ENCODE data around the gene KDELR3.

Gene KDELR3

DNA sequence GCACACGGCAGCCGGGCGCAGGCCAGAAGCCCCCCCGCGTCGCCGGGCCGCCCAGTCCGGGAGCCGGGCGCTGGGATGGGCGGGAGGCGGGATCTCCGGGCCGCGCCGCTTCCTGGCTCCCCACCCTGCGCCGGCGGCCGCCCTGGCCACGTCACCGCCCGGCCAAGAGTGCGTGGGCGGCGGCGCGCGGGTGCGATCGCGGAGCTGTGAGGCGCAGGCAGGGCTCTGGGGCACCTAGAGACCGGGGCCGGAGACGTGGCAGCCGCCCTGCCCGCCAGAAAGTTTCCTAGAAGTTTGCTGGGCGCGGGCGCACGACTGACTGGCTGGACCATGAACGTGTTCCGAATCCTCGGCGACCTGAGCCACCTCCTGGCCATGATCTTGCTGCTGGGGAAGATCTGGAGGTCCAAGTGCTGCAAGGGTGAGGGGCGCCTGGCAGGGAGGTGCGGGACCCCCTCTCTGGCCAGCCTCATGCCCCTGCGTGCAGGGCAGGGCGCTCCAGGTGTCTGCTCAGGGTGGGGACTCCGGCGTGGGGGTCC is at the start of gene KDELR3:
Gene KDELR3 (plus strand): TSS at position 193 of the 539 bp plus-strand sequence. CDS start 138 bp downstream, at position 331.
- no peak for DNase-seq

DNA sequence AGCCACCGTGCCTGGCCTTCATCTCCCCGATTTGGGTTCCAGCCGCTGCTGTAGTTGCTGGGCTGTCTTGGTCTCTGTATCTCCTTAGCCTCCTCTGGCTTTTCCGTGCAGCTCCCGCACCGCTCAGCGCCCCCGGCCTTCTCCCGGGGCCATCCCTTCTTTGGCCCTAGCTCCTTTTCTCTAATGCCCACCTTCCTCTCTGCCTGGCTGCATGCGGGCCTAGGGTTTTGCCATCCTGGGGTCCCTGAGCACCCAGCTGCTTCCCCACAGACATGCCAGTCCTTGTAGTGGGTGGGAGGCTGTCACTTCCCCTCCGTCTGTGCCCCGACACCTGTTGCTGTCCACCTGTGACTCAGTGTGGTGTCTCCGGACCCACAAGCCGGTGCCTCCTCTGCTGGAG is 49.3 kb upstream of the KDELR3 start:
- DNase-seq: no peak

DNA sequence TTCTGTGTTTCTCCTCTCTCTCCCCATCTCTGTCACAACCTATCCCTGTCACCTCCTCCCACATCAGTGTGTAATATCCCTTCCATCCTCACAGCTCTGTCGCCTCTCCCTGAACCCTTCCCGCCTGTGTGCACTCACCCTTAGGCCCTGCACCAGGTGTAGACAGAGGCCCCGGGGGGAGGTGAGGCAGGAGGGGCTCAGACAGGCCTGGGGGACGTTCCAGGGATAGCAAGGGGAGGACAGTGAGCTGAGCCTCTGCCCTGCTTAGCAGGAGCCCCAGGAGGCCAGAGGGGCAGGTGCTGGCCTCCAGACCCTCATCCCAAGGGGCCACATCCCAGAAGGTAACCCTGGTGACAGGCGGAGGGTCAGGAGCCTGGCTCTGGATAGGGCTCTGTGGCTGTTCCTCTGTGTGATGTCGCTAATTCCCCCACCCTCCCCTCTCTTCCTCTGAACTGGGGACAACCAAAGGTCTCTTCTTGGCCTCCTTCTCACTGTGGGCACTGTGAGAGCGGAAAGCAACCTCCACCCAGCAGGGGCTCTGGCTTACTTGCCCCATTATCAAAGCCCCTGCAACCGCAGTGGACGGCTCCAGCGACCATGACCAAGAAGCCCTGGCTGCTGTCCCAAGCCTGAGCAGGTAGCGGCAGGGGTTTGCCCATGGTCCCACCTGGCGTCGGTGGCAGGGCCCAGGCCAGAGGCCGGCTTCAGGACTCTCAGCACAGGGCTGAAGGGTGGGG is 48.6 kb upstream of the KDELR3 start:
- DNase-seq: no peak

DNA sequence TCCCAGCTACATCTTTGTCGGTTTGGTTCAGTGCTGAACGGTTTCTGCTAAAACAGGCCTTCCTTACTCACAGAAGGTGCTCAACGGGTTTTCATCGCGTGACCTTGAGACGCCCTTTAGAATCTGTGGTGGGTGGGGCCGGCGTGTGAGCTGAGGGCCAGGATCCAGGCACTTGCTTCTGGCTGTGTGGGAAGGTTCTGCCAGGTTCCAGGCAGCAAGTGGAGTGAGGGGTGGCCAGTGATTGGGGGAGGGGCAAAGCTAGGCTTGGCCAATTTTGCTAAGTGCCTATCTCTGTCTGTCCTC is 48.1 kb upstream of the KDELR3 start:
- no peak for DNase-seq

DNA sequence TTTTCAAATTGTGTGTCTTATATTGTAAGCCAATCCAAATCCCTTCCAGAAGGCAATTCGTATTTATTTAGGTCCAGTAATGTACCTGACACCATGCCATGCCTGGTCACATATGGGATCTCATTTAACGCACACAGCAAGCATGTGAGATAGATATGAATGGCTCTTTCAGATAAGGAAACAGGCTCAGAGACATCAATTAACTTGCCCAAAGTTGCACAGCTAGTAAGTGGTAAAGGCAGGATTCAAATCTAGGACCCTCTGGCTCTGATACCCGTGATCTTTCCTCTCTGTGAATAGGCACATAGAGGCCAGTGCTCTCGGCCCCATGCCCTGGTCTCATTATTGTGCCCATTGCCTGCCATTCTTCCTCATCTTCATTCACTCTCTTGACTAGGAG is 47.2 kb upstream of the KDELR3 start:
- DNase-seq: no peak

DNA sequence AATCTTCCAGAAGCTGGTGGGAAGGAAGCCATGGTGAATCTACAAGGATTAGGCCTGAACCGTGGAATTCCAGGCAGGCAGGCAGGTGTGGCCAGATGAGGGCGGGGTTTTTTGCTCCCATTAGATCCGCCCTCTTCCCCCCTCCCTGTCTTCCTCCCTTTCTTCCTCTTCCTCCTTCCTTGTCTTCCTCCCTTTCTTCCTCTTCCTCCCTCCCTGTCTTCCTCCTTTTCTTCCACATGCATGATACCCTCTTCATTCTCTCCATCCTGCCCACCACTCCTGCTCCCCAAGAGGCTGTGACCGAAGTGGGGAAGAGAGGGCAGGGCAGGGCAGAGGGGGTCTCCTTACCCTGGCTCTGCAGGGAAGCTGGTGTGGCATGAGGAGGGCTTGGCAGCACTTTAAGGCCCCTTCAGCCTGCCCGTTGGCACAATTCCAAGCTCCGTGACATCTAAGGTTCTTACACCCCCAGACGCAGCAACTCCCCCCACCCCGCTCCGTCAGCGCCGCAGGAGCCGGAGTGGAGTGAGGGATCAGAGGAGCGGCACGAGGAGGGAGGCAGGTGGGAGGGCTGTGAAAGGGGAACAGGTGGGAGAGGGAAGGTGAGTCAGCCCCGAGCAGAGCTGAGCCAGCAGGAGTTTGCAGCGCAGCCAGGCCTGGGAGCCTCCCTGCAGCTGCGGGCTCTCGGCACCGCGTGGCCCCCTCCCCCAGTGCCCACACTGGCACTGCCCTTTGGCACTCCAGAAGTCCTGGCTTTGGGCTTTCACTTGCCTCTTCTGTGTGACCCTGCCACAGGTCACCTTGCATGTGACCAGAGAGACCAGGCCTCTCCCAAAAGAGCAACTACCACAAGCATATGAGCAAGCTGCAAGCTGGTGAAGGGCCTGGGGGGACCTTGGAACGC is 45.0 kb upstream of the KDELR3 start:
- DNase-seq: no peak

DNA sequence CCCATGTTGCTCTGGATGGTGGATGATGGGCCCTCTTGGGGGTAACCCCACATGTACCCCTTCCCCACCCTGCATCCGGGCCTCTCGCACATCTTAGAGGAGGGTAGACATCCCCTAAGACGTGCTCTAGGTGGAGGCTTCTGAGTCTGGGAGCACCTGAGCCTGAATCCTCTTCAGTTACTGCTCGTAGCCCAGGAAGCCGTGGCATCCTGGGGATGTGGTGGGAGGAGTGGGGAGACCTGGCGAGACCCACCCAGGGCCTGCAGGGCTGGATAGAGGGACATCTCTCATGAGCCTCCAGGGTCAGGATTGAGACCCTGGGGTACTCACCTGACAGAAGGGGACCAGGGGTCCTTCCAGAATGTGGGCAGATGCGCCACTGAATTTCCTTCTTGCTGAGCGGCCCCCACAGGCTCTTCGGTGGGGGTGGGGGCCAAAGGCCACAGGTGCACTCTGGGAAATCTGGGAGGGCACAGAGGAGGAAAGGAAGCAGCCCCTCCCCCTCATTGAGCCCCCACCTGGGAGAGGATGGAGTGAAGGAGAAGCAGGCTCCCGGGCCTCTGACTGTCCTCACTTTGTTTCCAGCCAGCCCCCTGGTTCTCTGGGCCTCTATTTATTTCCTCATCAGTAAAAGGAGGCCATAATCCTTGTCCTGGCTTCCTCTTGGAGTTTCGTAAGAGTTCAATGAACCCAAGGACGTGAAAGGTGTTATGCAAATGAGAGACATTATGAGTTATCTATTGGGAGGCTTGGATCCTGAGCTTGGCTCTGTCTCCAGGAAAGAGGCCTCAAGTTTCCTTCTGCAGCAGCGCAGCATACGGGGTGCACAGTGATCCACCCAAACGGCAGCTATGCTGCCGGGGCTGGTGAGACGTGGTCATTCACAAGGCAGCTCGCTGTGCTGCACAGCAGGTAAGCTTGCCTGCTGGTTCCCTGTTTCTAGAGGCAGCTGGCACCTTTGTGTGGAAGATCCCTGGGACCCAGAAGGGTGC is 44.1 kb upstream of the KDELR3 start:
- no peak for DNase-seq

DNA sequence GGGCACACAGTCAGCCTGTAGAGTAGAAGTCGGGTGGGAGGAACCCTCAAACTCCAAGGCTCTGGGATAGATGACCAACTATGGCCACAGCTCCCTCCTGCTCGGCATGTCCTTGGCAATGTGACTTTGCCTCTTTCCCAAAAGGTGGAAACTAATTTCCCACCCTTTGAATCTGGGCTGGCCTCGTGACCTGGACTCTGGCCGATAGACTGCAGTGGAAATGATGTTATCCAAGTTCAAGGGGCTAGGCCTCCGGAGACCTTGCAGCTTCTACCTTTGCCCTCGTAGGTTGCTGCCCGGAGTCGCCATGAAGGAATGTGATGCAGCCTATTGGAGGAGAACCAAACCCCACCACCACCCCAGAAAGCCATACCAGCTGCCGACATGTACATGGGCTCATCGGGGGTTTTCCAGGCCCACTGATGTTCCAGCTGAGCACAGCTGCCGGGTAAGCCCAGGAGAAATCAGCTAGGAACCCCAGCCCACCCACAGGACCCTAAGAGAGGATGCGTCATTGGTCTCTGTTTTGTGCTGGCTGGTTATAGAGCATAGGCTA is 43.3 kb upstream of the KDELR3 start:
- no peak for DNase-seq

DNA sequence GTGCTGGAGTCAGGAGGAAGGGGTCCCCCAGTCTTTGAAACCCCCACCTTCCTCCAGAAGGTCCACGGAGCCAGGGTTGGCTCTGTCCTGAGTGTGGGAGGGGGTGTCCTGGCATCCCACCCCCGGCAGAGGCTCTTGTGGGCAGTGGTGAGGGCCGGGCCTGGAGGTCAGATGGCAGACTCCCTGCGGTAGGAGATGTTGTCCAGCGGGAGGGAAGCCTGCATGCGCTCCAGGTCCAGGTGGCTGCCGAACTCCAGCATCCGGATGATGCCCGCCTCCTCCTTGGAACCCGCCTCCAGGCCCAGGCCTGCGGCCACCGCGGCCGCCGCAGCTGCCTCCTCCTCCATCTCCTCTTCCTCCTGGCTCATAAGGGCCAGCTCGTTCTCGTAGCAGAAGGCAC is 41.3 kb upstream of the KDELR3 start:
- DNase-seq: no peak

DNA sequence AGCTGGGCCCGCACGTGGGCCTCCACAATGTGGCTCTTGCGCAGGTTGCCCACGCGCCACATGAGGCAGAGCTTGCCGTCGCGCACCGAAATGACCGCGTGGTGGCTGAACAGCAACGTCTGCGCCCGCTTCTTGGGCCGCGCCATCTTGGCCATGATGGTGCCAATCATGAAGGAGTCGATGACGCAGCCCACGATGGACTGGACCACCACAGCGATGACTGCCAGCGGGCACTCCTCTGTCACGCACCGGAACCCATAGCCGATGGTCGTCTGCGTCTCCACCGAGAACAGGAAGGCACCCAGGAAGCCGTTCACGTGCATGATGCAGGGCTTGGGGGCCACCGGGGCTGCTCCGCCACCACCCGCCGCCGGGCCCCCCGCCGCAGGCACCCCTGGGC is 40.4 kb upstream of the KDELR3 start:
- DNase-seq: no peak

DNA sequence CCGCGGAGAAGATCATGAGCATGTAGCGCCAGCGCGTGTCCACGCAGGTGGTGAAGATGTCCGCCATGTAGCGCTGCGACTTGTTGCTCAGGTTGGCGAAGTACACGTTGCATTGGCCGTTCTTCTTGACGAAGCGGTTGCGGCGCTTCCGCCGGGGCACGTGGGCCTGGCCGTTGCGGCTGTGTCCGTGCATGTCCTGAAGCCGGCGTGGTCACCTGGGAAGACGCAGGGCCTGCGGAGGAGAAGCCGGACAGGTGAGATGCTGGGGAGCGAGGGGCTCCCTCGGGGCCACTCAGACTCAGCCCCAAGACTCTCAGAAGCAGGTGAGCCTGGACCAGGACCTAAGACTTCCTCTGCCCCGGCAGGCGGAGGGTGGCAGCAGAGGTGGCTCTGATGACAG is 40.0 kb upstream of the KDELR3 start:
- DNase-seq: no peak

DNA sequence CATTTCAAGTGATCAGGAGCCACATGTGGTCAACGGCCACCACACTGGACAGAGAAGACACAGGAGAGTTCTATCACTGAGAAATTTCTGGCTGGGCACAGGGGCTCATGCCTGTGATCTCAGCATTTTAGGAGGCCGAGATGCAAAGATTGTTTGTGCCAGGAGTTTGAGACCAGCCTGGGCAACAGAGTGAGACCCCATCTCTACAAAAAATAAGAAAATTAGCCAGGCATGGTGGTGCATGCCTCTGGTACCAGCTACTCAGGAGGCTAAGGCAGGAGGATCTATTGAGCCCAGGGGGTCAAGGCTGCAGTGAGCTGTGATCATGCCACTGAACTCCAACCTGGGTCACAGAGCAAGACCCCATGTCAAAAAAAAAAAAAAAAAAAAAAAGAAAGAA is 39.2 kb upstream of the KDELR3 start:
- no peak for DNase-seq

DNA sequence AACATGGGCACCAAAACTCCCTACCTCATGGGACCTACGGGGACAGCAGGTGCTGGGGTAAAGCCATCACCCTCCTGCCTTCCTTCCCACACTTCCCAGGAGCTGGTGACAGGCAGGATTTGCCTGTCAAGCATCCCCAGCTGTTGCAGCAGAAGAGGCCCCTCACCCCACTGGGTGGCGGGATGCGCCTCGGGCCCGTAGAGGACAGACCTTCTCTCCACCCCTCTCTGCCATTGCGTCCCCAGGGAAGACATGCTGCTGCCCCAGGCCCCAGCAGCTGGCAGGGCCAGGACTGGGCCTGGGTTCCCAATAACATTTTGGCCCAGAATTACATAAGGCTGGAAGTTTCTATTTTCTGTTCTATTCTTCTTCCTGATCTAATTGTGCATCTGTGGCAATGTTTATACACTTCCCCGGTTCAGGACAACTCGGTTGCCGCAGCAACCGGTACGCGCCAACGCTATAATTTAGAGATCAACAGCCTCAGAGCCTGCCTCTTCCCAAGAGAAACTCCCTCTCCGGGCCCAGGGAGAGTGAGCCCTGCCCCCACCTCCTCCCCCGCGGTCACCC is 38.3 kb upstream of the KDELR3 start:
- no peak for DNase-seq

DNA sequence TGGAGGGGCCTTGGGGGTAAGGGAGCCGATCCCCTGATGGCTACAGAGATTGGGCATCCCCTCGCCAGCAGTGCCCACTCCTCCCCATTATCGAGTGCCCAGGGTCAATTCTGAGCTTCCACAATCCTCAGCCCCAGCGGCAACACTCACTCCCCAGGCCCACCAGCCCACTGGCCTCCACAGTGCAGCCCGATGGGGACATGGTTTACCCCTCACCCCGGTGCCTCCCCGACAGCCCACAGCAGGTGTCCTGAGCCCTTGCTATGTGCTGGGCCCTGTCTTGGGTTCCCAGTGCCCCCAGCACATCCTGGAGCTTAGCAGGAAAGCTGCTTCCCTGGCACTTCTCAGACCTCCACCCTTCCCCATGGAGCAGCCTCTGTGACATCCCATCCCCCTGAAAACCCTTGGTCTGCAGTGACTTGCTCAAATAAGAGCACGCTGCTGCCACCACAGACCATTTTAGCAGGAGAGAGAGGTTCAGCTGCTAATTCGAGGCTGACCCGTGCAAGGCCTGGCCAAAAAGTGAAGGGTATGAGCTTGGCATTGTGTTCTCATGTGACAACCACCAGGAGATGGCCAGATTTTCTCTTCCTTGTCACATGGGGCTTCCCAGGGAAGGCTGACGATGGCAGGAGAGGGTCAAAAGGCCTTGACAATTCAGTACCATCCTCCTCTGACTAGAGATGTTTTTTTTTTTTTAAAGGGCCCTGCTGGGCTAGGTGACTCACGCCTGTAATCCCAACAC is 36.5 kb upstream of the KDELR3 start:
- no peak for DNase-seq

DNA sequence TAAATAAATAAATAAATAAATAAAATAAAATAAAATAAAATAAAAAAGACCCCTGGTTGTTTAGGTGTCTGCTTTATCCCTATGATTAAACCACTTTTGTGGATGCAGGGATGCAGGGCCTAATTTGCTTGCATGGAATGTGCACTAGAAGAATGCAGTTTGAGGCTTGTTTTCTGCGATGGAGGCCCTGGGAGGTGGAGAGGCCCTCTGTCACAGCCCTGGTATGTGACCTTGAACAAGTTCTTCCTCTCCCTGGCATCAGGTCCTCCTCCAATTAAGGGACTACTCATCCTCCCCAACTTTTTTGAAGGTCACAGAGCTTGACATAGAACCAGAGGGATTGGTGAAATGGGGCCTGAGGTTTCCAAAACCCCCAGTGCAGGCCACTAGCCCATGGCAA is 35.6 kb upstream of the KDELR3 start:
- DNase-seq: no peak

DNA sequence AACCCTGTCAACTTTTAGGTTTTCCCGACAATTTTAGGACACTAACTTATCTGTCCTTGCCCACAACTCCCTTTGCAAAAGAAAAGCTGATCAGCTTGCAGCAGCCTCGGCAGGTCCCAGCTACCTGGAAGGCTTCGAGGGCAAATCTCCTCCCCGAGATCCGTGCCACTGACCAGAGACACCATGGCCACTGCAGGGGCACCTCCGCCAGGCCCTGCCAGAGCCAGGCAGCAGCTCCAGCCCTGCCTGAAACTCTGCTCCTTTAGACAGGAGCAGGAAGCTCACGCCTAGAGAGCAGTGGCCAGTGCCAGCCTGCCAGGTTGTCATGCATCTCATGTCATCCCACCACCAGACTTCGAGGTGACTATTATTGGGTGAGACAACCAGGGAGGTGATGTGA is 34.0 kb upstream of the KDELR3 start:
- DNase-seq: no peak

DNA sequence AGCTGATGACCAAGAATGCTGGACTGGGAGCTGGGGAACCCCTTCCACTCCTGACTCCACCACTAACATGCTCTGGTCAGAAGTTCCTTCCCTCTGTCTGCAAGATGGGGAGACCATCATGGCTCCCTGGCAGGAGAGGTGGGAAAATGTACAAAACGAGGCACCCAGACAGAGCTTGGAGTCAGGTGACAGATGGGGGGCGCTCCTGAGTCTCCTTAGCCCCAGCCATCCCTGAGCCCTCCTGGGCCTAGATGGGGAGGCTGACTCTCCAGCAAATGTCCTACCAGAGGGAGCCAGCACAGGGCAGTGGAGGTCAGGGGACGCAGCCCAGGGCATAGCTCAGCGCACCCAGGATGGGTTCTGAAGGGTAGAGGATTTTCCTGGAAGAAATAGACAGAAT is 32.9 kb upstream of the KDELR3 start:
- DNase-seq: no peak

DNA sequence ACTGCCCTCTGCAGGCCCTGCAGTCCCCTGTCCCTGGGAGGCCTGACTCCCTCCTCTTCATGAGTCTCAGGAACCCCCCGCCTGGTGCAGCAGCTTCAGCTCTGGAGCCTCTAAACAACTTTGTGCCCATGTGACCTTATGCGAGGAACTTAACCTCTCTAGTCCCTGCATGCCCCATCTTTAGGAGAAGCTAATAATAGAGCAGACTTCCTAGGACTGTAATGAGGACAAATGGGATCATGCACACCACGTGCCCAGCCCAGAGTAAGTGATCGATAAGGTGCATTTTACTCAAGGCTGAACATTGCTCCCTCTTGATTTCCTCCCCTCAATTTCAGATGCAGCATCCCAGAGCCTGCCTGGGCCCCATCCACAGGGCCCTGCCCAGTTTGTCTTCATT is 31.9 kb upstream of the KDELR3 start:
- DNase-seq: no peak

DNA sequence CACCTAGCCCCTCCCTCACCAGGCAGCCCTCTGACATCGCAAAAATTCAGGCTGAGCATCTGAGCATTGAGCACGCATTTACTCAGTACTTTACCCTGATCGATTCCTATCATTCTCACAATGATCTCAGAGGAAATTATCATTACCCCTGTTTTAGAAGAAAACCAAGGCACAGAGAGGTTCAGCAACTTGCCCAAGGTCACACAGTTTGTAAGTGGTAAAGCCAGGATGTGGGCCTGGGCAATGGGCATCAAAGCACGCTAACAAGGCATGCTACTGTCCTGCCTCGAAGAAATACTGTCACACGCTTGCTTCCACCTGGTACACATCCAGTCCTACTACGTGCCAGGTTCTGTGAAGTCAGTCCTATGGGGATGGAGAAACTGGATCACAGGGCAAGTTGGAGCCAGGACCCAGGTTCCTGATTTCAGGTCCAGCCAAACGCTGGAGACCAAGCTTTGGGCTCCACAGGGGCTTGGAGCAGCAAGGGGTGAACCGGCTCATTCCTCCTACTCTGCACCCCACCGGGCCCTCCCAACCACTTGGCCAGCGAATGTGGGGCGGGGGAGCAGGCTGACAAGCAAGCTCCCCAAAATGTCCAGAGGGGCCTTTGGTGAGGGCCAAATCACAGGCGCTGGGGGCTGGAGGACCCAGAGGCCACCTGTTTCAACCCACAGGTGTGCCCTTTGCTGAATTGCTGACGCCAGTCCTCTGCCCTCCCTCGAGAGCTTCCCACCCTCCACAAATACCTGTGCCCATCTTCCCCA is 31.1 kb upstream of the KDELR3 start:
- no peak for DNase-seq

DNA sequence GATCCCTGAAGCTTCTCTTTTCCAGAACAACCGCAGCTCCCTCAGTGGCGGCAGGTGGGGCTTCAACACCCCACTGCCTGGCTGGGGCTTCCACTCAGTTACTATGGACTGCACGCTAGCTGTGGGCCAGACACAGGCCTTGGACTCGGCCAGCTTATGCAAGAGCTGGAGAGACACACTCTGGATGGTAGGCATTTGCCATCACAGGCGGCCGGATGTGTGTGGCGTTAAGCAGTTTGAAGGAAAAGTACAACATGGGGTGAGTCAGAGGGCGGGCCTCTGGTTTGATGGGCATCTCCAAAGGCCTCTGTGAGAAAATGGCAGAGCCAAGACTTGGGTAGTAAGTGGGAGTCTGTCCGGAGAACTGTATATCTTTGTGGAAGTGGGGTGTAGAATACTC is 30.5 kb upstream of the KDELR3 start:
- DNase-seq: no peak
